ENCODE results near the gene GRAMD1B.

DNA sequence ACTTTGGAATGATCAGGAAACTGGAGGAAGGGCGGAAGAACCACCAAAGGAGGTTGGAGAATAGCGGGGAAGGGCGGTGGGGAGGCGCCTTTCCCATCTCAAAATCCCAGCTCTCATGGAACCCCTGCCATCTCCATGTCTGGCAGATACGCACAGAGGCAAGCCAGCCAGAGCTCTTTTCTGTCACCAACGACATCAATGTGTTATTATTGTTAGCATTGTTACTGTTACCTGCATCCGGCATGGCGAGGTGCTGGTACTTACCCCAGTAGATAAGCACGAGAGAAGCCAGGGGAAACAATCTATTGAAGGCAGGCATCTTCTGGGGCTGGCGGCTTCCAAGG is 223.4 kb downstream of the GRAMD1B start:
- TF ChIP-seq POLR2A (IDR thresholded peaks at IDR 0.05) = no peak
- TF ChIP-seq POLR2AphosphoS5 (IDR thresholded peaks at IDR 0.05) = no peak

All from breast epithelium (tissue), 3 donors.